NCI-H510A treated with DMSO at 0.1 percent for 48 hours (cell line): ENCODE data around the gene ZNF451.

Experiments used
- DNase-seq: peaks from one replicate; lab custom pipeline; 2025; lab: John Stamatoyannopoulos, UW

ZNF451 gene

GRCh38 chr6:57094689-57095088, 4.7 kb downstream of the ZNF451 start:
- DNase-seq = no peak

DNA sequence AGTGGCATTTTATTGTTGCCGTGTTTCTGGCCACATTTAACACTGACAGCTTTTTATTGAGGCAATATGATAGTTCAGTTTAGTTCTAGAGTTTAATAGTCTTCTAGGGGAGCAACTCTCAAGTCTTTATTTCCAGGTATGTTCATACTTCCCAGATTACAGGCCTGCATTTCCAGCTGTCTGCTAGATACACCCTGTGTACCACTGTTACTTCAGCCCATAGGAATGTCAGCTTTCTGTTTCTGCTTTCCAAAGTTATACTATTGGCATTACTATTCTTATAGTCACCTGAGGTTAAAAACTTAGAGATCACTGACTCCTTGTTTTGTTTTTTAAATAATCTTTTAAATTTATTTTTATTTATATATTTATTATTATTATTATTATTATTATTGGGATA, 7.6 kb downstream of the ZNF451 start:
- no peak for DNase-seq

DNA sequence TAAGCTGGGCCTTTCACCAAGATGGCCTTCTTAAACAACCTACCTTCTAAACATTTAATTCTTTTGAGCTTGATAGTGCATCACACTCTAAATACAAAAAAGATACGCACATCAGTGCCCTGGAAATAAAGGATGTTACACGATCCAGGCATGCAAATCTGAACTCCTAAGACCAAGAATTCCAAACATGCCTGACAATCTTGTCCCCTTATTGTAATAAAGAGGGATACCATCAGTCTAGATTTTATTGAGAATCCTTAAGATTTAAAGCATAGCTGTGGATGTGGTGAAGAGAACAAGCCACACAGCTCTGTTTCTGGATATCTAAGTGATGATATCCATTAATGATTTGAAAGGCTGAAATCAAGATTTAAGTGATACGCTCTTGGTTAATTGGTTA, 13.0 kb downstream of the ZNF451 start:
- no peak for DNase-seq

GRCh38 chr6:57104336-57104735, 14.3 kb downstream of the ZNF451 start:
- no peak for DNase-seq

DNA sequence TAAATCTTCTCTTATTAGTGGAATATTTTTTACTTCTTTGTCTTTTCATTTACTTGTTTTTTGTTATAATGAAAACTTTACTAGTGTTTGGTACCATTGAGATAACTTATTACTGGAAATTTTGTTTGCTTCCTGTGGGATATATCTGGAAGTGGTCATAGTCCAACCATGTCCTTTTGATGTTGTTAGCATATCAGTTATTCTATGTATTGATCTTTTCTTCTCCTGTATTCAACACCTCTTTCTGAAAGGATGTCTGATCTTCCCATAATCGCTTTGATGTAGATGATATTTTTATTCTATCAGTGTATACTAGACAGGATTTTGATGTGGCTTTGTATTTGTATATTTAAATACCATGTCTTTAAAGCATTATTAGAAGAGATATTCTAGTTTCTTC, 17.0 kb downstream of the ZNF451 start:
- no peak for DNase-seq

DNA sequence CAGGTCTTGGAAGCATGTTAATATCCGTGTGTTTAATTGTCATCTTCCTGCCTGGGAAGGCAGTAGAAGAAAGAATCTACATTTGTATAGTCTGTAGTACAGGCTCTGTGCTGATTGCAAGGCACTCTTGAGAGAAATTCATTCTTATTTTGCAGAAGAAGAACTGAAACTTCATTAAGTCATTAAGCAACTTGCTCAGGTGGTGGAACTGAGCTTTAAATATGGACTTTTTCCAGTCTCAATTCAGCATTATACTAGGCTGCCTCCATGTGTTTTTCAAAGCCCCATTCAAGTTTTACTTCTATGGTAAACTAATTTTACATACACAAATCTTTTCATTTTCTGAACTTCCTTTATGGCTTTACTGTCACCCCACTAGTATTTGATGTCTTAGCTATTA, 18.7 kb downstream of the ZNF451 start:
- DNase-seq = no peak

DNA sequence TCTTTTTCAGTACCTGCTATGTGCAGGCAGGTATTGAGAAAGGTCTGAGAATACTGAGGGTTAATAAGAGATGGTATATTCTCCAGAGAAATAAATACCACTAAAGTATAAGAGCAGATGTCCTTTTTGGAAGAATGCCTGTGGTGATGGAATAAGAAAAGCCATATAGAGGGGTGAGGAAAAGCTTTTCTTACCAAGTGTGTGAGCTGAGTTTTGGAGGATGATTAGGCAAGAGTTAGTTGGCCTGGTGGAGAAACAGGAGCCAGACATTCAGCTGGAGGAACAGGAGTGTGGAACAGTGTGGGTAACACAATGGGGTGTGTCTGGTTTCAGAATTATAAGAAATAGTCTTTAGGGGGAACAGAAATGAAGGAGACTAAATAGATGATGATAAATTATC, 19.9 kb downstream of the ZNF451 start:
- no peak for DNase-seq

DNA sequence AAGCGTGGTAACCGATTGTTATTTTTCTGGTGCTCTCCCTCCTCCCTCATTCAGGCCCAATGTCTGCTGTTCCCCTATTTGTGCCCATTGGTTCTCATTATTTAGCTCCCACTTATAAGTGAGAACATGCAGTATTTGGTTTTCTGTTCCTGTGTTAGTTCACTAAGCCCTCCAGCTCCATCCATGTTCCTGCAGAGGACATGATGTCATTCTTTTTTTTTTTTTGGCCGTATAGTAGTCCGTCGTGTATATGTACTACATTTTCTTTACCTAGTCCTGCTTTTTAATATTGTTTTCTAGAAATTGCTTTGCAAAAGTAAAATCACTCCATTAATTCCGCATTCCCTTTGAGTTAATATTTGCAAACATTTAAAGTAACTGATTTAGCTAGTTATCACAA, 23.1 kb downstream of the ZNF451 start:
- DNase-seq = no peak

GRCh38 chr6:57116776-57117175, 26.8 kb downstream of the ZNF451 start:
- DNase-seq = no peak

- no peak for DNase-seq
These were observed 27.8 kb downstream of the ZNF451 start for GRCh38 chr6:57117796-57118195.

- DNase-seq = no peak
These were observed 33.1 kb downstream of the ZNF451 start for GRCh38 chr6:57123111-57123510.

DNA sequence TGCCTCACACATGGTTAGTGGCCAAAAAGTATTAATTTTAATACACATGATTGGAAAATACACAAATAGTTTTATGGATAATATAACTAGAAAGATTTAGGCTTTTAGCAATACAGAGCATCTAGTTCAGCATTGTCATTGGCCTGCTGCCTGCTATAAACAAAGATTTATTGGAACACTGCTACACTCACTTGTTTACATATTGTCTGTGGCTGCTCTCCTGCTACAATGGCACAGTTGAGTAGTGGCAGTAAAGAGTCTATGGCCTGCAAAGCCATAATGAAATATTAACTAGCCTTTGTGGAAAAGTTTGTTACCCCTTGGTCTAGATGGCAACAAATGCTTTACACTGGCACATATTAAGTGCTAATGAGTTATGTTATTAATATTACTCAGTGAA, 37.8 kb downstream of the ZNF451 start:
- no peak for DNase-seq

DNA sequence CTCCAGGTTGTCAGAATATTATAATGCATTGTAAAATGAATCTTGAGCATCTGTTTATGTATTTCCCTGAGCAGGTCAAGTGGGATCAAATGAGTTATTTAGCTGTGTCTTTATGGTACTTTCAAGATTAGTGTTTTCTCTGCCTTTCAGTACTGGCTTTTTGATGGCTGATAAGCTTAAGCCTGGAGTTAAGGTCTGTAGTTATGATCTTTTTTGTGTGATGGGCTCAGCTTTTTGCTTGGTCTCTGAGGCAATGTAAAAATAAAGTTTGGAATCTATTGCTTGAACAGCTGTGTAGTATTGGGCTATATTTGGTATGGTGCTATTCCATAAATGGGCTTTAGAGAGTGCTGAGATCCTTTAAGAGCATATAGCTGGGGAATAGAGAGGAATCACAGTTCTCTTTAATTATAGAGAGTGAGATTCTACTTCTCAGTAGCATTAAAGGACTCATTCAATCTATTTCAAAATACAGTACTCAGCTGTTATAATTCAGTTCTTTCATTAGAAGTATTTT, 40.7 kb downstream of the ZNF451 start:
- DNase-seq = no peak

DNA sequence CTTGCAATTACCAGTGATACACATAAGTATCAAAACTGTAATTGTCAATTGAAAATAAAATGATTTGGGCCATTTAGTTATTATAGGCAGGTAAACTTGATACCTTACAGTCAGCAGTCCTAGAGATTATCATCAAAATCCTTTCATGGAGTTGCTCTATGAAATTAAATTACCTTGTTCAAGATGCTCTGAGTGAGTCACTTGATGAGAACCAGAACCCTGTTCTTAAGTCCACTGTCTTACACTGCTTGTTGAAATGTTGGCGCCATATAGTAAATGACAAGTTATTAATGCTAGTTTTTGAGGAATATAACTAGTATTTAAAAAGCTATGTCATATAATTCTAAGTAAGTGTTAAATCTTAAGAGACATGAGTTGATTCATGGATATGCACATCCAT, 45.0 kb downstream of the ZNF451 start:
- DNase-seq = no peak

- no peak for DNase-seq
These were observed 45.9 kb downstream of the ZNF451 start for GRCh38 chr6:57135885-57136284.

DNA sequence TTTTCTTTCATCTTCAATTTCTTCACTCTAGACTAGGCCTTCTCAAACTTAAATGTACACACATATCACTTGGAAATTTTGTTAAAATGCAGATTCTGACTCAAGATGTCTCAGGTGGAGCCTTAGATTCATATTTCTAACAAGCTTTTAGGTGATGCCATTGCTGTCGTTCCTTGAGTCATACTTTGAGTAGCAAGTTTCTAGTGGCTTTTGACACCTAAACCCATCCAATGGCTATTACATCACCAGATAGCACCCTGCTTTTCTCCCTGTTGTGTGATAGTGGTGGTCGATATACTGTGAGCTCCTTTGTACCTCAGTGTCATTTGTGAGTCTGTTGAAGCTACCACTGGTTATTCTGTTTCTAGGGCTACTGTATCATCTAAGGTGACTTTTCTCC, 47.4 kb downstream of the ZNF451 start:
- DNase-seq = no peak

- DNase-seq = no peak
These were observed 48.0 kb downstream of the ZNF451 start for GRCh38 chr6:57138026-57138425.

- no peak for DNase-seq
These were observed 51.6 kb downstream of the ZNF451 start for GRCh38 chr6:57141451-57142177.

- no peak for DNase-seq
These were observed 52.2 kb downstream of the ZNF451 start for GRCh38 chr6:57142178-57142525.

- no peak for DNase-seq
These were observed 53.7 kb downstream of the ZNF451 start for GRCh38 chr6:57143690-57144089.

- DNase-seq = no peak
These were observed 57.4 kb downstream of the ZNF451 start for GRCh38 chr6:57147401-57147800.

- DNase-seq = no peak
These were observed 58.2 kb downstream of the ZNF451 start for GRCh38 chr6:57147955-57148858.

GRCh38 chr6:57158658-57159057, 68.7 kb downstream of the ZNF451 start:
- DNase-seq = no peak
